GM06990 (cell line): ENCODE results near the gene CEACAM21.

Source experiments
- DNase-seq: peaks from one replicate; pipeline ENCODE4 v3.0.0-alpha.2; 2011; ENCODE audit not compliant: insufficient read length; ENCODE audit errors: extremely low read depth
- H3K27me3 ChIP-seq: replicated peaks from 2 replicates; pipeline ENCODE4 v1.6.0; 2011; ENCODE audit warnings: low read length; ENCODE audit not compliant: control insufficient read depth, insufficient read depth
- H3K36me3 ChIP-seq: 2 replicates; pipeline ENCODE4 v1.5.1; 2011; ENCODE audit warnings: low read length; ENCODE audit not compliant: control insufficient read depth, insufficient read depth
- H3K4me3 ChIP-seq: replicated peaks from 2 replicates; pipeline ENCODE4 v1.5.1; 2011; ENCODE audit warnings: low read depth, mild to moderate bottlenecking, control low read depth, low read length
- CTCF ChIP-seq: IDR thresholded peaks from 2 replicates; pipeline ENCODE4 v1.5.1; 2011; ENCODE audit warnings: low read length, control low read depth, mild to moderate bottlenecking, inconsistent platforms; ENCODE audit not compliant: insufficient read depth, poor library complexity, severe bottlenecking

The CEACAM21 gene

GRCh38 chr19:41621226-41621625, 45.3 kb downstream of the CEACAM21 start:
- Histone ChIP-seq H3K4me3 (no peak overlapping the region), H3K36me3 (no peaks in the 10 kb centered on the region), H3K27me3 (peaks cover 2% of the 10 kb centered on the region; the same call in 1 of the 2 replicates)
- TF ChIP-seq CTCF, result no peak
- no peak for DNase-seq

- Histone ChIP-seq H3K4me3 (no peak overlapping the region), H3K27me3 (peaks cover 2% of the 10 kb centered on the region; the same call in 1 of the 2 replicates), H3K36me3 (no peaks in the 10 kb centered on the region)
- no peak for TF ChIP-seq CTCF
- DNase-seq, result no peak
Measured at GRCh38 chr19:41621654-41622053, 45.7 kb downstream of the CEACAM21 start.

GRCh38 chr19:41623360-41623759, 47.4 kb downstream of the CEACAM21 start:
- peaks cover 2% of the 10 kb centered on the region; the same call in 1 of the 2 replicates for H3K27me3 ChIP-seq
- TF ChIP-seq CTCF, result no peak
- H3K36me3 ChIP-seq, result no peaks in the 10 kb centered on the region
- no peak for DNase-seq
- H3K4me3 ChIP-seq, result no peak overlapping the region

GRCh38 chr19:41624515-41624914, 48.5 kb downstream of the CEACAM21 start:
- Histone ChIP-seq H3K27me3 (peaks cover 2% of the 10 kb centered on the region; the same call in 1 of the 2 replicates), H3K4me3 (no peak overlapping the region), H3K36me3 (no peaks in the 10 kb centered on the region)
- TF ChIP-seq CTCF, result no peak
- DNase-seq, result no peak

- no peaks in the 10 kb centered on the region for H3K36me3 ChIP-seq
- no peak for DNase-seq
- no peak overlapping the region for H3K4me3 ChIP-seq
- H3K27me3 ChIP-seq, result peaks cover 2% of the 10 kb centered on the region
- no peak for TF ChIP-seq CTCF
Measured at GRCh38 chr19:41624937-41625336, 49.0 kb downstream of the CEACAM21 start.

GRCh38 chr19:41626278-41626677, 50.3 kb downstream of the CEACAM21 start:
- H3K4me3 ChIP-seq, result no peak overlapping the region
- peaks cover 2% of the 10 kb centered on the region; the same call in 1 of the 2 replicates for H3K27me3 ChIP-seq
- DNase-seq, result no peak
- H3K36me3 ChIP-seq, result no peaks in the 10 kb centered on the region
- TF ChIP-seq CTCF, result no peak
